Measurements from ENCODE around the gene PRKCB. TPM values are rescaled to one million over a fixed set of nuclear protein-coding genes. Genes with fewer than 3 reads are reported as not detected.
"Not testable (repeated sequence)": the region's sequence is repeated elsewhere in the genome, so short reads cannot be mapped to it uniquely, and the experiment has no call there.

Gene PRKCB
- total RNA-seq, 1 experiment from 2014 or later: not detected

DNA sequence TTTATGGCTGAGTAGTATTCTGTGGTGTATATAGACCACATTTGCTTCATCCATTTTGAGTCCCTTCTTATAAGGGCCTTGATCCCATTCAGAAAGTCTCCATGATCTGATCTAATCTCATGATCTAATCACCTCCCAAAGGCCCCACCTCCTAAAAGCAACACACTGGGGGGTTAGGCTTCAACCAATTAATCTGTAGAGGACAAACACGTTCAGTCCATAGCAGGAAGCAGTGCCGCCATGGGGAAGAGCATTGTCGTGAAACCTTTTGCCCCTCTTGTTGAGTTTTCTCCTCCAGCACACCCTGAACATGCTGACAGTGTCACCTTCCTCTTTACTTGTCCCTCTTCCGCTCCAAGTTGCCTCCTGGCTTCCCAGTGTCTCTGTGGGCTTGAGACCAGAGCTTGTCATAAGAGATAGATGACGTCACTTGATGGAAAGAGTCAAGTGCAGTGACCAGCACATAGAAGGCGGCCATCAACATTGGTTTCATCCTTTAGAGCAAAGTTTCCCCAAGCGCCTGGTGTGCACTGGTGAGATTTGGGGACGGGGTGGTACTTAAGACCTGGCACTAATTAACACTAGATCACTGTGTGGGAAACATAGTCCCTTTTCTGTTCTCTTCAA, 74.1 kb downstream of the PRKCB start:
- TF ChIP-seq, protein P1, sequence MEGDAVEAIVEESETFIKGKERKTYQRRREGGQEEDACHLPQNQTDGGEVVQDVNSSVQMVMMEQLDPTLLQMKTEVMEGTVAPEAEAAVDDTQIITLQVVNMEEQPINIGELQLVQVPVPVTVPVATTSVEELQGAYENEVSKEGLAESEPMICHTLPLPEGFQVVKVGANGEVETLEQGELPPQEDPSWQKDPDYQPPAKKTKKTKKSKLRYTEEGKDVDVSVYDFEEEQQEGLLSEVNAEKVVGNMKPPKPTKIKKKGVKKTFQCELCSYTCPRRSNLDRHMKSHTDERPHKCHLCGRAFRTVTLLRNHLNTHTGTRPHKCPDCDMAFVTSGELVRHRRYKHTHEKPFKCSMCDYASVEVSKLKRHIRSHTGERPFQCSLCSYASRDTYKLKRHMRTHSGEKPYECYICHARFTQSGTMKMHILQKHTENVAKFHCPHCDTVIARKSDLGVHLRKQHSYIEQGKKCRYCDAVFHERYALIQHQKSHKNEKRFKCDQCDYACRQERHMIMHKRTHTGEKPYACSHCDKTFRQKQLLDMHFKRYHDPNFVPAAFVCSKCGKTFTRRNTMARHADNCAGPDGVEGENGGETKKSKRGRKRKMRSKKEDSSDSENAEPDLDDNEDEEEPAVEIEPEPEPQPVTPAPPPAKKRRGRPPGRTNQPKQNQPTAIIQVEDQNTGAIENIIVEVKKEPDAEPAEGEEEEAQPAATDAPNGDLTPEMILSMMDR (IDR thresholded peaks at IDR 0.05; ENCODE audit: unreplicated experiment): no peak
- CTCF ChIA-PET: no interaction called here
- Mint-ChIP-seq H3K4me3 (ENCODE audit: low read depth, unreplicated experiment) (no peak overlapping the region), H3K4me1 (ENCODE audit: low read depth, unreplicated experiment) (no peaks in the 10 kb centered on the region), H3K27ac (ENCODE audit: unreplicated experiment) (no peak overlapping the region), H3K9me3 (ENCODE audit: low read depth, unreplicated experiment) (no peaks in the 10 kb centered on the region), H3K27me3 (ENCODE audit: unreplicated experiment) (peaks cover 79% of the 10 kb centered on the region), H3K36me3 (ENCODE audit: insufficient read depth, unreplicated experiment) (no peaks in the 10 kb centered on the region)
- BruUV-seq (replicated peaks): no TSS peak
- DNase-seq: no peak
- intact Hi-C loops (cut with micrococcal nuclease; ENCODE audit: unreplicated experiment): no loop called here

DNA sequence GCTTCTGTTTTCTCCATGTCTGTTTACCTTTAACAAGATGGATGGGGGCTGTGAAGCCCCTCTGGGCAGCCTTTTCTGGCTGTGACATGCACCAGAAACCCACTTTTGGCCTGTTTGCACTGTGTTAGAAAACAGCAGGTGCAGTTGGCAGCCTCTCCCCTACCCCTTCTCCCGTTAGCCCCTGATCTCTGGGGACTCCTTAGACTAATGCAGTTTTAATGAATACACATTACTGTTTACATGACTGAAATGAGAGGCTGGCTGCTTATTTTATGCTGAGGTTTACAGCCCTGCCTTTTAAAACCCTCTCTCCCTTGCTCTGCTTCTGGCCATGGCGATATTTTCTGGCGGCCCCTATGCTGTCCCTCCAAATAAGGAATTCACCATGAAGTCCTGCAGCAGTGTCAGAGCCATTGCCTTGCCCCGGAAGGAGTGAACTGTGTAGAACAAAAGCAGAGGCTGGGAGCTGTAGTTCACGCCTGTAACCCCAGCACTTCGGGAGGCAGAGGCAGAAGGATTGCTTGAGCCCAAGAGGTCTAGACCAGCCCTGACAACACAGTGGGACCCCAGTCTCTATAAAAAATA, 79.3 kb downstream of the PRKCB start:
- no peaks in the 10 kb centered on the region for H3K36me3 Mint-ChIP-seq (ENCODE audit: insufficient read depth, unreplicated experiment)
- CTCF ChIA-PET: no interaction called here
- TF ChIP-seq, protein P1 (IDR thresholded peaks at IDR 0.05; ENCODE audit: unreplicated experiment): no peak
- no peaks in the 10 kb centered on the region for H3K4me1 Mint-ChIP-seq (ENCODE audit: low read depth, unreplicated experiment)
- peaks cover 80% of the 10 kb centered on the region for H3K27me3 Mint-ChIP-seq (ENCODE audit: unreplicated experiment)
- intact Hi-C loops (cut with micrococcal nuclease; ENCODE audit: unreplicated experiment): no loop called here
- DNase-seq: no peak
- no TSS peak for BruUV-seq (replicated peaks)
- no peak overlapping the region for H3K4me3 Mint-ChIP-seq (ENCODE audit: low read depth, unreplicated experiment)
- no peak overlapping the region for H3K27ac Mint-ChIP-seq (ENCODE audit: unreplicated experiment)
- no peaks in the 10 kb centered on the region for H3K9me3 Mint-ChIP-seq (ENCODE audit: low read depth, unreplicated experiment)

DNA sequence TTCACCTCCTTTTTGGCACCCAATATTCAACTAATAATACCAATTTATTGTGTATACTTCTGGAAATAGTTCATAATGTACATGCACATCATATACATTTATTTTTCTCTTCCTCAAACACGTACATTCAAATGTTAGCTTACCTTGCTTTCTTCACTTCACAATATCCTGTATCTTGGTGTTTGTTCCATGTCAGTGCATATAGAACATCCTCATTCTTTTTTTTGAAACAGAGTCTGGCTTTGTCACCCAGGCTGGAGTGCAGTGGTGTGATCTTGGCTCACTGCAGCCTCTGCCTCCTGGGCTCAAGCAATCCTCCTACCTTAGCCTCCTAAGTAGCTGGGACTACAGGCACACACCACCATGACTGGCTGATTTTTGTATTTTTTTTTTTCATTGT, 80.8 kb downstream of the PRKCB start:
- H3K4me3 Mint-ChIP-seq (ENCODE audit: low read depth, unreplicated experiment); H3K36me3 Mint-ChIP-seq (ENCODE audit: insufficient read depth, unreplicated experiment); H3K4me1 Mint-ChIP-seq (ENCODE audit: low read depth, unreplicated experiment); intact Hi-C loops (cut with micrococcal nuclease; ENCODE audit: unreplicated experiment); DNase-seq; CTCF ChIA-PET; H3K27ac Mint-ChIP-seq (ENCODE audit: unreplicated experiment); H3K9me3 Mint-ChIP-seq (ENCODE audit: low read depth, unreplicated experiment); BruUV-seq (replicated peaks): not testable (repeated sequence)
- peaks cover 83% of the 10 kb centered on the region for H3K27me3 Mint-ChIP-seq (ENCODE audit: unreplicated experiment)

DNA sequence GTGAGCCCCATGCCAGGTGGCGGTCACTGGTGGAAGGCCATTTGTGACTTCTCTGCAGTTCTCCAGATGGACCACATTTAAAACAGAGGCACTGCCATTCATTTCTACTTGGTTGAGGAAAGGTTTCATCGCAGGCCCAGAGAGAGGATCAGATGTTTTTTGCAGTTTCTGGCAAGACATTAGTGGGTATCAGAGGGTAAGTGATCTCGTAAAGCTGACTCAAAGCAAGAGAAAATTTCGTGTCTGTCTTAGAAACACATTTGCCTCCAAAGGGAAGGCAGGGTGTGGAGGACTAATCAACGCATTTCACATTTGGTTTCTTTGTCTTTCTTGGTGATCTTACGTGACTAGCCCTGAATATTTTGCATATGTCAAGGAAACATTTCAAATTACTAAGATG, 81.8 kb downstream of the PRKCB start:
- CTCF ChIA-PET: no interaction called here
- intact Hi-C loops (cut with micrococcal nuclease; ENCODE audit: unreplicated experiment): no loop called here
- H3K27ac Mint-ChIP-seq (ENCODE audit: unreplicated experiment): no peak overlapping the region
- DNase-seq: no peak
- H3K9me3 Mint-ChIP-seq (ENCODE audit: low read depth, unreplicated experiment): no peaks in the 10 kb centered on the region
- TF ChIP-seq, protein P1 (IDR thresholded peaks at IDR 0.05; ENCODE audit: unreplicated experiment): no peak
- H3K36me3 Mint-ChIP-seq (ENCODE audit: insufficient read depth, unreplicated experiment): no peaks in the 10 kb centered on the region
- H3K4me3 Mint-ChIP-seq (ENCODE audit: low read depth, unreplicated experiment): no peak overlapping the region
- H3K27me3 Mint-ChIP-seq (ENCODE audit: unreplicated experiment): peaks cover 93% of the 10 kb centered on the region
- H3K4me1 Mint-ChIP-seq (ENCODE audit: low read depth, unreplicated experiment): no peaks in the 10 kb centered on the region
- no TSS peak for BruUV-seq (replicated peaks)

DNA sequence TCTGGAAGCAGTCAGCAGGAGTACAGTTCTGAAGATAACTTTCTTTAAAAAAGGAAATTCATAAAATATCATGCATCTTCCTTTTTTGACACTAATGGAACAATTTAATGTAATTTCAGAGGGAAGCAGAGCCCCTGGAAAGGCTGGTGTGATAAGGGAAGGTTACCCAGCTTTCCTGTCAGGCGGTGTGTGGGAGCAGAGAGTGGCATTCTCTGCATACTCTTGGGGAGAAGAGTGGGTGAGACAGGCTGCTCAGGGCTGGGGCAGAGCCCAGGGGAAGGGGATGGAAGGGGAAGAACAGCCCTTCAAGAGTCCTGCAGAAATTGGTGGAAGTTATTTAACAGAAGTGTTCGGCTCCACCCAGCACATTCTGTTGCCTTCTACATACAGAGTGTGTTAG, 84.7 kb downstream of the PRKCB start:
- no peaks in the 10 kb centered on the region for H3K36me3 Mint-ChIP-seq (ENCODE audit: insufficient read depth, unreplicated experiment)
- H3K4me1 Mint-ChIP-seq (ENCODE audit: low read depth, unreplicated experiment): no peaks in the 10 kb centered on the region
- DNase-seq: no peak
- H3K4me3 Mint-ChIP-seq (ENCODE audit: low read depth, unreplicated experiment): no peak overlapping the region
- no peak overlapping the region for H3K27ac Mint-ChIP-seq (ENCODE audit: unreplicated experiment)
- CTCF ChIA-PET: no interaction called here
- BruUV-seq (replicated peaks): no TSS peak
- TF ChIP-seq, protein P1 (IDR thresholded peaks at IDR 0.05; ENCODE audit: unreplicated experiment): no peak
- intact Hi-C loops (cut with micrococcal nuclease; ENCODE audit: unreplicated experiment): no loop called here
- H3K9me3 Mint-ChIP-seq (ENCODE audit: low read depth, unreplicated experiment): no peaks in the 10 kb centered on the region
- peaks cover 71% of the 10 kb centered on the region for H3K27me3 Mint-ChIP-seq (ENCODE audit: unreplicated experiment)
